GM23248 (cell line): ENCODE data around the gene SOX6.

Source experiments
- EZH2 ChIP-seq: fragments of 200-600 bp; sonication (generic); IDR thresholded peaks from 2 replicates; pipeline ENCODE4 v1.6.1; 2018; ENCODE audit warnings: antibody characterized with exemption, mild to moderate bottlenecking; ENCODE audit not compliant: insufficient read depth, poor library complexity, severe bottlenecking
- EZH2phosphoT487 ChIP-seq: fragments of 200-600 bp; sonication (generic); IDR thresholded peaks from 2 replicates; pipeline ENCODE4 v1.6.1; 2018; ENCODE audit warnings: antibody characterized with exemption, moderate library complexity, mild to moderate bottlenecking, low read depth; ENCODE audit not compliant: insufficient read depth

GRCh38 chr11:16110886-16111285, 245.5 kb downstream of the SOX6 start:
- no peak for TF ChIP-seq EZH2phosphoT487
- no peak for TF ChIP-seq EZH2
